ENCODE results near the gene DDC. TPM values are rescaled to one million over a fixed set of nuclear protein-coding genes. Genes with fewer than 3 reads are reported as not detected.

The DDC gene
- total RNA-seq, 1 donor from 2014 or later = 3.0 TPM

- intact Hi-C loops (cut with DNase I) = no loop called here
- DNase-seq (no peak), ATAC-seq (no peak)
- Histone ChIP-seq H3K9me3 (no peaks in the 10 kb centered on the region), H3K36me3 (no peaks in the 10 kb centered on the region), H3K27me3 (ENCODE audit: low read depth) (no peaks in the 10 kb centered on the region), H3K4me3 (no peak overlapping the region), H3K4me1 (no peaks in the 10 kb centered on the region), H3K27ac (no peak overlapping the region)
- no peak for TF ChIP-seq CTCF (IDR thresholded peaks at IDR 0.05)
Observed at GRCh38 chr7:50475340-50475739, 89.9 kb downstream of the DDC start.

DNA sequence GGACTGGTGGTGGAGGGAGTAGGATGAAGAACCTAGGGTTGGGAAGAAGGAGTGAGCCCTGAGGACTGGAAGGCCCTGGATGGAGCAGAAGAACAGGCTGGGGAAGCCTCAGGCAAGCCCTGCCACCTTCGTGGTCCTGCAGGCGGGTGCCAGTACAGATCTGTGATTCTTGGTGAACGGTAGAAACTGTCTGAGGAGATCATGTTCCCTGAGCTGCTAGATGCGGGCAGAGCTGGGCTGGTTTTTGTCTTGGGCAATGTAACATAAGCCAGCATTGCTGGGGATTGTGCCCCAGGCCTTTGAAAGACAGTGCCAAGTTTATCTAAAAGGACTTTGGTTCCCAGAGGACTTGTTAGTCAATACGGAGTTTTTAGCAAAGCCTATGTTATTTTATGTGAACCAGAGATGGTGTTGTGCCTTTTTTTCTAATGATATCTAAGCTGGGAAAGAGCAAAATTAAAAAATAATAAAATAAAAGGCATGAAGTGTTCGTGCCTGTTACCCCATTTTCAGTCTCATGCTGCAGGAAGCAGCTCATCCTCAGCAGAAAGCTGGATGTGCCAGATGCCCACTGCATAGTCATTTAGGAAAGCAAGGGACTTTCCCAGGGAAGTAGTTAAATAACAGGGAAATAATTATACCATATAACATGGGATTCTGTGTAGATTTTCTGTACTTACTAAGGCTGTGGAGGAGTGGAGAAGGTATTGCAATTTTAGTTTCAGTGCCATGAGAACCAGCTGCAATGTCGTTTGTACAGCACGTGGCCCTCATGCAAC is 90.6 kb downstream of the DDC start:
- TF ChIP-seq CTCF (IDR thresholded peaks at IDR 0.05) = no peak
- intact Hi-C loops (cut with DNase I) = no loop called here
- H3K27me3 ChIP-seq (ENCODE audit: low read depth) = no peaks in the 10 kb centered on the region
- DNase-seq = no peak
- no peaks in the 10 kb centered on the region for H3K9me3 ChIP-seq
- no peak for ATAC-seq
- no peak overlapping the region for H3K27ac ChIP-seq
- H3K36me3 ChIP-seq = no peaks in the 10 kb centered on the region
- no peak overlapping the region for H3K4me3 ChIP-seq
- H3K4me1 ChIP-seq = no peaks in the 10 kb centered on the region

GRCh38 chr7:50473531-50473930 is 91.7 kb downstream of the DDC start:
- H3K4me3 ChIP-seq = no peak overlapping the region
- no peaks in the 10 kb centered on the region for H3K9me3 ChIP-seq
- ATAC-seq (no peak), DNase-seq (no peak)
- no peak for TF ChIP-seq CTCF (IDR thresholded peaks at IDR 0.05)
- H3K4me1 ChIP-seq = no peaks in the 10 kb centered on the region
- H3K36me3 ChIP-seq = no peaks in the 10 kb centered on the region
- peaks cover 3% of the 10 kb centered on the region for H3K27me3 ChIP-seq (ENCODE audit: low read depth)
- intact Hi-C loops (cut with DNase I) = no loop called here
- H3K27ac ChIP-seq = no peak overlapping the region

- no peak for DNase-seq
- Histone ChIP-seq H3K9me3 (no peaks in the 10 kb centered on the region), H3K27ac (no peak overlapping the region), H3K27me3 (ENCODE audit: low read depth) (peaks cover 7% of the 10 kb centered on the region), H3K36me3 (no peaks in the 10 kb centered on the region), H3K4me1 (peaks cover 8% of the 10 kb centered on the region), H3K4me3 (no peak overlapping the region)
- no peak for ATAC-seq
- no peak for TF ChIP-seq CTCF (IDR thresholded peaks at IDR 0.05)
- intact Hi-C loops (cut with DNase I) = no loop called here
Observed at GRCh38 chr7:50472427-50472826, 92.8 kb downstream of the DDC start.

DNA sequence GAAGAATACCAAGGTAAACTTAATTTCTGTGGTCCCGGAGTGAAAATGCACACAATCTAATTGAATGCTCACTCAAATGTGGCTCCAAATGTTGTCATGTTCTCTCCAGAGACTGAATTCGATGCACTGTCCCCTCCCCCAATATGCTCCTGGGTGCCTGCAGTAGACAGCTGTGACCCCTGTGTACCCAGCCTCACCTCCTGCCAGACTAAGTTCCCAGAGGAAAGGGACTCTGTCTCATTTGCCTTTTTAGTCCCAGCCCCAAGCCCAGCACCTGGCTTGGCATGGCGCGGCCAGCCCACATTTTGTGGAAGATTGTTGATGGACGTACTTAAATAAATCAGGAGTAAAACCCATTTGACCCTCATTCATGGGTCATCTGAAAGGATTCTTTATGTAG is 93.2 kb downstream of the DDC start:
- H3K36me3 ChIP-seq = no peaks in the 10 kb centered on the region
- no peak for TF ChIP-seq CTCF (IDR thresholded peaks at IDR 0.05)
- H3K27ac ChIP-seq = no peak overlapping the region
- no peak for DNase-seq
- H3K4me3 ChIP-seq = no peak overlapping the region
- H3K4me1 ChIP-seq = peaks cover 8% of the 10 kb centered on the region
- no peaks in the 10 kb centered on the region for H3K9me3 ChIP-seq
- intact Hi-C loops (cut with DNase I) = no loop called here
- no peak for ATAC-seq
- H3K27me3 ChIP-seq (ENCODE audit: low read depth) = peaks cover 7% of the 10 kb centered on the region

Data from lower lobe of right lung (tissue), 2 donors.